HG02759 (cell line): Measurements from ENCODE around the gene TPCN2.

Experiments
- ATAC-seq: cut with Tn5 transposase; IDR thresholded peaks from one replicate; pipeline ENCODE4 v1.9.1; 2021; ENCODE audit warnings: mild to moderate bottlenecking, moderate library complexity; ENCODE audit not compliant: unreplicated experiment

Gene TPCN2

GRCh38 chr11:69159150-69159852 lies 110.6 kb downstream of the TPCN2 start:
- ATAC-seq, result no peak

- no peak for ATAC-seq
Observed at GRCh38 chr11:69160296-69161116, 111.8 kb downstream of the TPCN2 start.

GRCh38 chr11:69161117-69161407 lies 112.3 kb downstream of the TPCN2 start:
- ATAC-seq, result no peak

- ATAC-seq, result no peak
Observed at GRCh38 chr11:69162505-69162904, 113.8 kb downstream of the TPCN2 start.

GRCh38 chr11:69163842-69164241 lies 115.1 kb downstream of the TPCN2 start:
- no peak for ATAC-seq

GRCh38 chr11:69164824-69165223 lies 116.1 kb downstream of the TPCN2 start:
- no peak for ATAC-seq

- ATAC-seq, result no peak
Observed at GRCh38 chr11:69165775-69166174, 117.0 kb downstream of the TPCN2 start.

- peak; percentile 93 for ATAC-seq
Observed at GRCh38 chr11:69166218-69167115, 117.7 kb downstream of the TPCN2 start.

GRCh38 chr11:69167130-69167915 lies 118.6 kb downstream of the TPCN2 start:
- ATAC-seq, result no peak

GRCh38 chr11:69167916-69168691 lies 119.4 kb downstream of the TPCN2 start:
- ATAC-seq, result no peak

- ATAC-seq, result no peak
Observed at GRCh38 chr11:69169479-69169878, 120.7 kb downstream of the TPCN2 start.

- no peak for ATAC-seq
Observed at GRCh38 chr11:69170704-69171103, 122.0 kb downstream of the TPCN2 start.

GRCh38 chr11:69171476-69172240 lies 122.9 kb downstream of the TPCN2 start:
- ATAC-seq, result no peak

GRCh38 chr11:69172674-69173073 lies 123.9 kb downstream of the TPCN2 start:
- ATAC-seq, result no peak

- ATAC-seq, result no peak
Observed at GRCh38 chr11:69173331-69173730, 124.6 kb downstream of the TPCN2 start.

GRCh38 chr11:69173925-69174581 lies 125.3 kb downstream of the TPCN2 start:
- no peak for ATAC-seq

- no peak for ATAC-seq
Observed at GRCh38 chr11:69174841-69175240, 126.1 kb downstream of the TPCN2 start.

- ATAC-seq, result no peak
Observed at GRCh38 chr11:69178819-69179482, 130.2 kb downstream of the TPCN2 start.
